ENCODE data around the gene PALMD. TPM values are rescaled to one million over a fixed set of nuclear protein-coding genes. Genes with fewer than 3 reads are reported as not detected.

PALMD gene
- polyA plus RNA-seq, 1 of the 3 experiments (the other 2 are of a cell fraction), result 1.8 TPM

GRCh38 chr1:99641558-99641957 lies 4.4 kb upstream of the PALMD start:
- ChIA-PET POLR2A (no interaction called here), CTCF (interaction anchor here (0.7 kb wide), 1 partner anchor 81 kb away, joined by 3 read pairs; no protein-coding TSS in a partner anchor)
- no peaks in the 10 kb centered on the region for H3K9me3 ChIP-seq
- no peak overlapping the region for H3K4me2 ChIP-seq
- H3K9ac ChIP-seq, result no peak overlapping the region
- H3K27ac ChIP-seq (ENCODE audit: low read depth in 2 of 2, low read length in 1 of 2), result no peak overlapping the region
- H3K4me3 ChIP-seq (ENCODE audit: low read depth in 2 of 2, low read length in 1 of 2), result no peak overlapping the region
- DNase-seq, result no peak
- peaks cover 8% of the 10 kb centered on the region for H3F3A ChIP-seq (replicated peaks; ENCODE audit: insufficient read depth)
- no peak overlapping the region for H2AFZ ChIP-seq (ENCODE audit: low read depth)
- H3K4me1 ChIP-seq (ENCODE audit: control insufficient read depth in 1 of 2, insufficient read depth in 2 of 2, low read depth in 1 of 2, low read length in 1 of 2), result peaks cover 0 to 16% of the 10 kb centered on the region in 2 experiments; a peak in 3 of 4 replicates
- no peaks in the 10 kb centered on the region for H3K36me3 ChIP-seq (replicated peaks in 1 of 2; ENCODE audit: control insufficient read depth in 1 of 2, insufficient read depth in 2 of 2, low read length in 1 of 2)
- peaks cover 9% of the 10 kb centered on the region for H3K79me2 ChIP-seq (ENCODE audit: insufficient read depth)
- TF ChIP-seq REST (IDR thresholded peaks at IDR 0.05; ENCODE audit: low read depth, low read length) (no peak), USF2 (IDR thresholded peaks at IDR 0.05; ENCODE audit: borderline replicate concordance, low read depth, low read length) (no peak), GABPA (IDR thresholded peaks at IDR 0.05; ENCODE audit: low read depth) (no peak), YY1 (IDR thresholded peaks at IDR 0.05; ENCODE audit: low read depth) (no peak), POLR2AphosphoS5 (IDR thresholded peaks at IDR 0.05; ENCODE audit: low read depth, low read length) (no peak), MAX (IDR thresholded peaks at IDR 0.05; ENCODE audit: low read depth) (no peak), PBX3 (IDR thresholded peaks at IDR 0.05) (no peak), IRF3 (IDR thresholded peaks at IDR 0.05; ENCODE audit: low read depth, low read length) (no peak), EP300 (IDR thresholded peaks at IDR 0.05; ENCODE audit: borderline replicate concordance in 1 of 2, low read depth in 1 of 2, low read length in 1 of 2) (no peak), NRF1 (IDR thresholded peaks at IDR 0.05; ENCODE audit: low read depth, low read length) (no peak)
- no peaks in the 10 kb centered on the region for H4K20me1 ChIP-seq (ENCODE audit: insufficient read depth)
- H3K9me2 ChIP-seq, result no peaks in the 10 kb centered on the region
- no peaks in the 10 kb centered on the region for H3K27me3 ChIP-seq (ENCODE audit: insufficient read depth)
